HG03139 (cell line): ENCODE data around the gene CELF4.

Experiments
- ATAC-seq: cut with Tn5 transposase; IDR thresholded peaks from one replicate; pipeline ENCODE4 v1.9.1; 2021; ENCODE audit not compliant: unreplicated experiment

The CELF4 gene

DNA sequence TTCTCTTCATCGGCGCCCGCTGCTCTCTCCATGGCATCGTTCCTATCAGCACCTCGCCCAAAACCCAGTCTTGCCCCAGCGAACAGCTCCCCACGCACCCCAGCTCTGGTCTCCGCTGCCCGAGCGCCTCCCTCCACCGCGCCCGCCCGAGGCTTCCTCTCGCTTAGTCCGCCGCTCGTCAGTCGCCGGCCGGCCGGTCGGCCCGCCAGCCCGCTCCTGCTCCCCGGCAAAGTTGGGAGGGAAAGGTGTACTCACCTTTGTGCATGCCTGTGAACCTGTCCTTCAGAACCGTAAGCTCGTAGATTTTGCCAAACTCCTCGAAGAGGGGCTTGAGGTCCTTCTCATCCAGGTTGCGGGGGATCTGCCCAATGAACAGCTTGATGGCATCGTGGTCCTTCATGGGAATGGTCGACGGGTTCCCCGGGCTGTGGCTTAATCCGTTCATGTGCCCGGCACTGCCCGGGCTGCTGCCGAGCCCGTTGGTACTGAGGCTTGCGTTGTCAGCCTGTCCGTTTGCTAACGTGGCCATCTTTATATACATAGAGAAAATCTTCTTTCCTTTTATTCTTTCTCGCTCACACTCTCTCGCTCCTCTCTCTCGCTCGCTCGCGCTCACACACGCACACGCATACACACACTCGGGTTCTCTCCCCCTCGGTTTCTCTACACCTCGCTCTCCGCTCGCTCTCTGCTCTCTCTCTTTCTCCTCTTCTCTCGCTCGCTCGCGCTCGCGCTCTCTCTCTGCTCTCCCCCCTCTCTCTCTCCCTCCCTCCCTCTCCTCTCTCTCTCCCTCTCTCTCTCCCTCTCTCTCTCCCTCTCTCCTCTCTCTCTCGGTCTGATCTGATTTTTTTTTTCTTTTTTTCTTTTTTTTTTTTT lies at the start of gene CELF4:
TSS of gene CELF4 (minus strand) at position 698 of the 876 bp plus-strand sequence.
- no peak for ATAC-seq

DNA sequence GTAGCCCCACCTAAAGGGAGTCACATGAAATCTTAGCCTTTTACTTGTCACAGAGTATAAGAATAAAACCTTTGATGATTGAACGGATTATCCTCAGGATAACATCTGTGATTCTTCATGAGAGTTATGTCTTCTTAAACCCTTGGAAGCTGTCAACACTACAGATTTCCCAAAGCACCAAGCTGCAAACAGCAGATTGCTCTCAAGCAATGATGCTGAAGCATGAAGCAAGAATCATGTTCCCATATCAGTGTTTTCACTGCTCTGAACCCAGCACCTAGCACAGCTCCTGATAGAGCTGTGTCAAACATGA lies 47.6 kb upstream of the CELF4 start:
- no peak for ATAC-seq

DNA sequence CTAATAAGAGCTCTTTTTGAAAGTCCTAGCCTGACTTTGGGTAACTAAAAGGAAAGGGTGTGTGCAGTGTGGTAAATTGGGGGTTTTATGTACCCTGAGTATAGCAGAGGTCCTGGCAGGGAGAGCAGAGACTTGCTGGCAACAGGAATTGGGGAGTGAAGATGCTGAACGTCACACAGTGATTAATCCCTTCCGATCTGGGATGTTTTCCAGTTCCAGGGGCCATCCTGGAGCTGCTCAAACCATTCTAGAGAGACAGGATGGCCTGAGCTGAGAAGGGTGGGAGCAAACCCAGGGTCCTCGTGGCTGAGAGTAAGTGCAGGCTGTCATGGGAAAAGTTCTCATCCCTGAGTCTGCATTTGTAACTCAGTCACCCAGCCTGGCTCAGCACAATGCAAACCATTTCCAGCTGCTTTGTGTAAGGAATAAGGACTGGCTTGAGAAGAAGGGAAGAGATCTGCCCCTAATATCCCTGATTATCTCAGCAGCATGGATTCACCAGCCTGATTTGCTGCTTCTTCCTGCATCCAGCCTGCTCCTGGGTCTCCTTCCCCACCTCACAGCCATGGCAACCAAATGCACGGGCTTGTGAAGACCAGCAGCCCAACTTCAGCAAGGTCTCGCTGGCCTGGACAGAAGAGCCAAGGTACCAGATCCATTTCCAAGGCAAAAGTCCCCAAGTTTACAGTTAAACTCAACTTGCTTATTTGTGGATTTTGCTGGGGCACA lies 47.1 kb upstream of the CELF4 start:
- ATAC-seq: no peak

DNA sequence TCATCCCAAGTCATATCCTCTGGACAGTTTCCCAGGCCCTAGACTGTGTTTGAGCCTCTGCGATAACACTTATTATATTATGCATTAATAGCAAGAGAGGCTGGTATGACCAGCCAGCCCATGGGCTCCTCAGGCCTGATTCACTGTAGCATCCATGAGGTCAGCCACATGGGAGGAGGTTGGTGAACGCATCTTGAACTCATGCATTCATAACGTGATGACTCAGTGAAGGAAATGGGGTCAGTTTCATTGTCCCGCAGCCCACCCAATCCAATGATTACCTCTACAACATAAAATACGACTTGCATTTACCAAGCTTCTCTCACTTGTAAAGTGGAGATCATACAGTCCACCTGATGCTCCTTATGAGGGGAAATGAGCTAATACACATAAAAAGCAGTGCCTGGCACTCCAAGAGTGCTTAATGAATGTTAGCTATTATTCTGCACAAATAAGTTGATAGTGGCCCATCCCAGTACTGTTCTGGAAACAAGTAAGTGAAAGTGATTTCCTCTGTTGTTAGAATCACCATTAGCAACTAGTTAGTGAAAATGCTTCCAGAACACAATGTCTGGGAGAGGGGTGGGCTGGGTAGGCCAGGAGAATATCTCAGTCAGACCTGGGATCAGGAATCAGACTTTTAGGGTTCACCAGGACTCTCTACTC lies 46.1 kb upstream of the CELF4 start:
- no peak for ATAC-seq

DNA sequence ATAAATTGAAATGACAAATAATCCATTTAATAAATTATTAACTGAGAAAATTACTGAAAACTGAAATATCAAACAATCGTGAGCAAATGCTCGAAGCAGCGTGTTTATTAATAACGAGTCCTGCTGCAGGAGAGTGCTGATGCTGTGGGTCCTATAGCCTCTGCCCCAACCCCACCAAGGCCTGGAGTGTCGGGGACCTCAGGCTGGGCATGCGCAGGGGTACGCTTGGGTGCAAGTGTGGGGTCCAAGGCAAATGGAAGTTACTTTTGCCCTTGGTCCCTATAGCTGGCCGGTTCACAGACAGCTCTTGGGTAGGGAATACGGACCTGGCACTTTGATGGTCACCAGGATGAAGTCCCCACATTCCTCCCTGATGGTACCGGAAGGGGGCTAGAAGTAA lies 43.3 kb upstream of the CELF4 start:
- no peak for ATAC-seq

DNA sequence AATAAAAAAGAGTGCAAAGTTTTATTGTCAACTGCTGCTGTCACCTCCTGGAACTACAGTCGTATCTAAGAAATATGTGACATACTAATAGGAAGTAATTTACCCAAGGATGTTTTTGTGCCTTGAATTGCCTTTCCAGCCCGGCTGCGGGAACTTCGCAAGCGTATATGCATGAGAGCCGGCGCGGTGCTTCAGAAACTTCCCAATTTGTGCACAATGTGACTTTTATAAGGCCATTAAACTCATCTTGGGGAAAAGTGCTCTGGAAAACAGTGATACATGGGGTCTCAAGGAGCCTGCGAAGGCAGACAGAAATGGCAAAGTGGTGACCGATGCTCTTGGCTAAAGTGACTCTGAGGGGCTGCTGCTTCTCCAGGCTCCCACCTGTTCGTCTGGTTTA lies 41.7 kb upstream of the CELF4 start:
- no peak for ATAC-seq

DNA sequence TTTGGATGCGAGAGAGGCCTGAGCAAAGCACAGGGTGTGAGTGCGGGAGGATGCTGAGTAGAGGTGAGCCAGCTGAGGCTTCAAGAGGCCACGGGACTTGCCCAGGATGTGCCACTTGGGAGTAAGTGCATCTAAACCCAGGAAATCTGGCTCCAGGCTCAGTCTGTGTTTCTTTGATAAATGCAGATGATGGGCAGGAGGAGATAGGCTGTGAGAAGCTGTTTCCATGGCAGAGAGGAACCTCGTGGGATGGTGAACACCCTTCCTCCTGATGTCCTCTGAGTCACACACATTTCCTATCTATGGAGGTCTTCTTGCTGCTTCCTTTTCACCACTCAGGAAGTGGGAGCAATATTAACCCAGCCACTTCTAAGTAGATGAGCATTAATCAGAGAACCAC lies 38.4 kb upstream of the CELF4 start:
- no peak for ATAC-seq

DNA sequence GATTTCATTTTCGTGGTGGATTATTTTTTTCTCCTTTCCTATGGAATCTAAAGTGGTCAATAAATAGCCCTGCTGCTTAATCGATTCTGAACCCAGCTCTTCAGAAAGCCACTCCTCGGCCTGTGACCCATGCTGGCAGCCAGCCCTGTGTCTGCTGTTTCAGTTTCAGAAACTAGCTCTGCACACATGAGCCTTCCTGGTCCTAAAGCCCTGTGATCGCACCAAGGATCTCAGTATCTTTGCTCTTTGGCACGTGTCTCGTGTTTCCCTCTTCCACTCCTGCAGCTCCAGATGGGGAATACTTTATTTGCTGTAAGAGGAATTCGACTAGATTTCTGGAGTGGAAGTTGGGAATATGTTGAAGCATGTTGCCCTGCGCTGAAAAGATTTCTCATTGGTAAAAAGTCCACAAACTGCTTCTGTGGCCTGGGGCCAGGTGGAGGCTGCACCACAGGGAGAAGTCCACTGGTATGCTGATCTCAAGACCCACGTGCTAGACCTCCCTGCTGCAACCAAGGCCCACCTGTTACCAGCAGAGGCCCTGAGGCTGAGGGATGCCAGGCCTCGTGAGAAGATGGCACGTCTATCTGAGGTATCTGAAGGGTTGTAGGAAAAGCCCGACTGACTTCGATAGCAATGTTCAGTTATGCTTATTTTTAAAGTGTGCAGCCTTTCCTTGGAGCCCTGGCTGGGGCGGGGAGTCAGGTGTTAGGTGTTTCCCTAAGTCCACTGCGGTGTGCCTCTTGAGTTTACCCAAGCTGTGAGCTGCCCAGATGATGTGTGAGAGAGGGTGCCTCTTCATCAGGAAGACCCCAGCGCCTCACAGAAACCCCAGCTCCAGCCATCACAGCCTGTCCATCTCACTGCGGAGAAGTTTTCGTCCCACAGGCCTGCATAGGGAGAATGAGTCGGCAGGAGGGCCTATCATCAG lies 33.6 kb upstream of the CELF4 start:
- ATAC-seq: no peak

DNA sequence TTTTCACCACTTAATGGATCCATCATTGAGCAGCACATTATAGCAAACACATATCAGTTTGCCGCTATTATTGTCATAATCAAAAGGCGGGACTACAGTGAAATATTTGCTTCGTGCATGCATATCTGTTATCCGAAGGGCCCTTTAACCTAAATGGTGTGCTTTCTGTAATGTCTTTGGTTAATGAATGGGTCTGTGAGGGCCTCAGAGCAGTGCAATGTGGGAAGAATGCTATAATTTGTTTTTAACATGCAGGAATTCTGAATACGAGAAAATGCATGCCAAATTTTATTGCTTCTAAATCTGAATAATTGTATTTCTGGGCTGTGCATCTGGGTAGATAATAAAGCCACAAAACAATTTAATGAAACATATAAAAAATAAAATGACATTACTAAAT lies 32.8 kb upstream of the CELF4 start:
- ATAC-seq: no peak

DNA sequence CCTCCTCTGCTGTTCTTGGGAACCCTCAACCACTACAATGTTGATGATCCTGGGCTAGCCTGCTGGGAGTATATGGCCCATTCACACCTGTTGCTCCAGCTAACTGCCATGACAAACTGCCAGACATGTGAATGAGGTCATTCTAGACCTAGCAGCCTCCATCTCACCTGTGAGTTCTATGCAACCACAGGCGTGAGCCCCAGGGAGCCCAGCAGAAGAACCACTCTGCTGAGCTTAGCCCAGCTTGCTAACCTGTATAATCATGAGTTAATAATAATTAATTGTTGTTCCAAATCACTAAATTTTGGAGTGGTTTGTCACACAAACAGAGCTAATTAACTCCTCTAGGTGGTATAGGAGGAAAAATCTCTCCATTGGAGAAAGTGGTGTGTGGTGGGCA lies 24.7 kb upstream of the CELF4 start:
- no peak for ATAC-seq

DNA sequence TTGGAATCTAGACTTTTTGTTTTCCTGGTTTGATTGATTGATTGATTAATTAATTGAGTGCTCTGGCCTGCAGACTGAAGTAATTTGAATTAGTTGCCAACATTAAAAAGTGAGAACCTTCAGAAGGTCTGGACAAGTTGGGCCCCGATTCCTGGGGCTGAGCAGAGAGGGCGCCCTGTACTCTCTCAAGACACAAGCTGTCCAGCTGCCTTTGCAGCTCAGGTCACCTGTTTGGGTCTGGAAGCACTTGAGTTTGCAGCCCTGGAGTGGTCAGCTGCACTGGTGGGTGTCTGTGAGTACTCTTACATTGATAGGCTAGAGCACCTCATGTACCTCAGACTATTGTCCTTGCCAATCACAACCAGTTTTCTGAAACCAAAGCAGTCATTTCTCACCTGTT lies 22.7 kb upstream of the CELF4 start:
- no peak for ATAC-seq

DNA sequence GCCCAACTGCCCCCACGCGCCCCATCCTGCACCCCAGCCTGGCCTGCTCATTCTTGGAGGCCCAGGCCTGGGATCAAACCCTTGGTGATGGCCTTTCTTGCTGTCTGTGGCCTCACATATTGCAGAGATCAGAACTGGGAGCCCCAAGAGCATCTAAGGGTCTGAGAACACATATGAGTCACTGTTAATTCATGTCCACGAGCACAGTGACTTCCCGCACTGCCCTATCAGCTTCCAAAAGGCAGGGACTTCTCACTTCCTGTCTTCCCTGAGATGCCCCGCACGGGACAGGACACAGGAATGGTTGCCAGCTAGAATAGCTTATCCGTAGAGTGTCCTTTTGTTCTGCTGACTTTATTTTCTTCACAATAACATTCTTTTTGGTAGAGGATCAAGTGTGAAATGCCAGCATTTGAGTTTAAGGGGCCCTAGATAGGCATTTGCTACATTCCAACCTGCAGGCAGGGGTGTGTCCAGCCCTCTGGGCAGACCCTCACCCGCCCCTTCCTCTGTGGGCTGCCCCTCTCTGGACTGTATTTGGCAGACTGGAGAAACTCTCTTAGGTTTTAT lies 21.1 kb upstream of the CELF4 start:
- ATAC-seq: no peak

DNA sequence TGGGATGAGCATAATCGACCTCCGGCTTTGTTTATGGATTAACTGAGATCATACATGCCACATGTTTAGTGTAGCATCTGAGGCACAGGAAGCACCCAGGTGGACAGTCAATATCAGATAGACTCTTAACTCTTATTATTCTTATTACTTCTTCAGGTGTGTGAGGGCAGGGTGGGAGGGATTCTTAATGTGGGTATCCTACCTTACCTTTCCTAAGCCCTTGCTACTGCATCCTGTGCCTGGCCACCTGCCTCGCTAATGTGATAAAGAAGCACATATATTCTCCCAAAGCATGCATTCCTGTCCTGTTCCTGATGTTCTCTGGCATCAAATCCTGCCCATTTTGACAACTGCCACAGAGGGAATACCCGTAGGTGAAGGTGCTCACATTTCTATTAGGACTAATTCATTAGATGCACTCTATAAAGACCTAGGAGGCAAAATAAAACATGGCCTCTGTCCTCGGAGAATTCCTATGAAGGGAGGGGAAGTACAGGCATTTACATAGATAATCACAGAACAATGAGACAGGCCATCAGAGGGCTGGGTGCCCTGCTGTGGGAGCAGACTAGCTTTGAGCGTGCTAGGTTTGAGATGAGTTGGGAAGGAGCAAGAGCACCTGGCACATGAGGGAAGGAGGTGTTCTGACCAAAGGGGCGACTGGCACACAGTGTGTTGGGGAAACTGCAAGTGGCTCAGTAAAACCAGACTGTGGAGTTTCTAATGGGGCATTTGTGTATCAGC lies 19.5 kb upstream of the CELF4 start:
- ATAC-seq: no peak

DNA sequence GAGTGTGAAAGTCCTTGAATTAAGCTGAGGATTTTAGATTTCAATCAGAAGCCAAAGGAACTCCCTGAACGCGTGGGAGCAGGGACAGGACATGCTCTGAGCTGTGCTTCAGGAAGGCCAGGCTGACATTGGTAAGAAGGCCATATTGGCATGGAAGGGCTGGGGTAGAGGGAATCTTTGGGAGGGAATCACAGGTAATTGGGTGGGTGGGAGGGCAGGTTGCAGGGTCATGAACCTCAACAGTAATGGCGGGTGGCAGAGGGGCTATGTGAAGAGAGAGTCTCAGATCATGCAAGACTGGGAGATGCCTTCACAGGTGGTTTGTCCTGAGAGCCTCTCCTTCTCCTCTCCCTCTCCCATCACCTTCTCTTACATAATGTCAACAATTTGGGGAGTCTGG lies 18.6 kb upstream of the CELF4 start:
- no peak for ATAC-seq

DNA sequence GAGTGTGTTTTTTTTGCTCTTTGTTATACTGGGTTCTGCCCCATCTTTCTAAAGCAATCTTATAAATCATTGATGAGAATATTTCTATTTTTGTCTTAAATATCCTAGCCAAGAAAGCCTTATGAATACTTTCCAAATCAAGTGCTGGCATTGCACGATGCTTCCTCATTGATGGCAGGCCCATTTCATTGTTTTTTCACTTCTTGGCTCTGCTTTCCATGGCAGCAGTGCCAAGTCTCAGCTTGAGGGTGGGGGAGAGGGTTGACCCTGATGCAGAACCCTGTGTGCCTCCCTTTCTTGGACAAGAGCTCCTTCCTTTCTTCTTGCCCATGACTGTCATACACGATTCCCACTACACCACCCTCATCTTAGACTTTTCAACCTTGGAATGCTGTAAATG lies 16.7 kb upstream of the CELF4 start:
- no peak for ATAC-seq

DNA sequence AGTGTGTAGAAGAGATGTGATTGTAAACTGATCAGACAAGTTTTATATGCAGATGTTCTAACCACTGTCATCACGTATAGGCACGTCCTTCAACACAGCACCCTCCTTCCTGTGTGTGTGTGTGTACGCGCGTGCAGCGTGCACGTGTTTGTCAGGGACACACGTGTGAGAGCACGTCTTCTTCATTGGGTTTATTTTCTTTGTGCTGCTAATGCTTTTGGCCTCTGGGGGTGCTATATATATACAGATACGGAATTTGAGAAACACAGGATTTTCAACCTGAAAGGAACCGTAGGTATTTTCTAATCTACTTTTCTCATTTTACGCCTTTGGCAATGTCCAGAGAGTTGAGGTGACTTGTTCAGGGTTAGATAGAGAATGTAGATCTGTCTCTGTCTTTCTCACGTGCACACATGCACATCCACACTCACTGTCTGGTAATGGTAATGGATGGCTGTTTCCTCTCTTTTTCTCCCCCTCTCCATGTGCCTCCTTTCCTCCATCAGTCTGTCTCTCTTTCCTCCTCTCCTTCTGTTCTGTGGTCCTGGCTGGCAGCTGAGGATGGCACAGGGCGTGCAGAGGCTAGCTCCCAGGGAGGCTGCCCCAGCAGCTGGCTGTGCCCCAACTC lies 13.4 kb upstream of the CELF4 start:
- ATAC-seq: no peak

DNA sequence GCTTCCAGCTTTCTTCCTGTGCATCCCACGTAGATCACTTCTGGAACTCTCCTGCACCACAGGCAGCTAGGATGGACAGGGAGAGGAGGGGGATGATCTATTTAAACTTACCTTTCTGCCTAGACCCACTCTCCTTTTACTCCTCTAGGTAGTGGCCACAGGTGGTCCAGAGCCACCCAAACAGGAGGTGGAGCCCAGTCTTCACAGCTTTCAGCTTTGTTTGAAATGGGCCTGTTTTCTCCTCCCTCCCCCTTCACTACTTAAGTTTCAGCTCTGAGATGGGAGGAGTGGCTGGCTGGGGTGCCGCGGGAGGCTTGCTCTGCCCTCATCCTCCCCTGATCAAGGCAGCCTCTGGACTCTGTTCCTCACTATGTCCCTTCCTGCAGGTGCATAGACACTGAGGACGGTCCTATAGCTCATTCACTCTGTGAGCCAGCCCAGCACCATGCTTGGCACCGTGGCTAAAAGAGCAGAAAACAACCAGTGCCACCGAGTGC lies 12.6 kb upstream of the CELF4 start:
- ATAC-seq: no peak

DNA sequence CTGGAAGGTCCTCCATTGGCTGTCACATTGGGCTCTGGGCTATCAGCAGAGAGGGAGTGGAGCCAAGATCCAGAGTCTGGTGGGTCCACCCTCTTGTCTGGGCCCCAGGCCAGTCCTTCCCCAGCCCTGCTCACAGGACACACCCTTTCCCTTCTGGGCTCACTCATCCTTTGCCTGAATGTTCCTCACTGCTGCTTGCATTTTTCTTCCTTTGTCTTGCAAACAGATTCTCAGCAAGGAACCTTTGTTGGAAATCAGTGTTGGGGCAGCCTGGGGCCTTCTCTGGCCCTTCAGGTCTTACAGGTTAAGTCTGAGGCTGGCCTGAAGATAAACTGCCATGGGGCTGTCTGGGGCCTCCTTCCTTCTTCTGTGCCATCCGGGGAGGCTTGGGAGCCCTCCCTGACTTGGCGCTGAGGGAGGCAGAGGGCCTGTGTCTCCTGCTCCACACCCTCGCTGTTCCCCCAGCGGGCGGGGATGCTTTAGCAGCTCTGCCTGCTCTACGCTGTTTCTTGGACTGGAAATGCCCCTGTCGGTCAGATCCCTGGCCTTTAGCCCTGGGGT lies 11.5 kb upstream of the CELF4 start:
- ATAC-seq: no peak

DNA sequence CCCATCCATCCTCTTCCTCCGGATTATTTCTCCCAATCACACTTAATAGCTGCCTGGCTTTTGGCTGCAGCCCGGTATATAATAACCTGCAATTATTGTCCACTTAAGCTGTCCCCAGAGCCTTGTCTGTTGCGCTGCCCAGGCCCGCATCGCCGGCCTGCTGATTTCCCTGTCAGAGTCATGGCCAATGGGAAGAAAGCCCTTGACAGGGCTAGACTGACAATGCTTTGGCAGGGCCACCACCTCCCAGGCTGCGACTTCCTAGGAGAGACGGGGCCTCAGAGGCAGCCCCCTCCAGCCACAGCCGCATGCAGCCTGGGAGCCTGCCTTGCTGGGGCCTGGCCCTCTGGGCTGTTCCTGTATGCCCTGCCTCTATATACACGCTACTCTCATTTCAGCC lies 10.0 kb upstream of the CELF4 start:
- ATAC-seq: no peak
